Endodermal cell (in vitro differentiated cells): ENCODE results near the gene RETSAT. TPM values are rescaled to one million over a fixed set of nuclear protein-coding genes. Genes with fewer than 3 reads are reported as not detected.

Experiments used
- DNase-seq: peaks from one replicate; pipeline ENCODE4 v3.0.0-alpha.2; 2017
- H3K27ac ChIP-seq: 2 replicates; pipeline ENCODE4 v1.5.1; 2013; ENCODE audit warnings: mild to moderate bottlenecking, low read depth, low read length, moderate library complexity
- H3K27me3 ChIP-seq: 2 replicates; pipeline ENCODE4 v1.6.1; 2013; ENCODE audit warnings: mild to moderate bottlenecking, low read length, moderate library complexity; ENCODE audit not compliant: insufficient read depth, control insufficient read depth, poor library complexity, severe bottlenecking
- H3K36me3 ChIP-seq: 2 replicates; pipeline ENCODE4 v1.7.0; 2013; ENCODE audit warnings: mild to moderate bottlenecking, low read length, moderate library complexity; ENCODE audit not compliant: control insufficient read depth, insufficient read depth
- H3K4me1 ChIP-seq: one replicate; pipeline ENCODE4 v1.7.0; 2013; ENCODE audit warnings: low read length; ENCODE audit not compliant: control insufficient read depth, insufficient read depth
- H3K4me3 ChIP-seq: 2 replicates; pipeline ENCODE4 v1.5.1; 2013; ENCODE audit warnings: mild to moderate bottlenecking, low read length, moderate library complexity
- H3K9ac ChIP-seq: 2 replicates; pipeline ENCODE4 v1.6.1; 2013; ENCODE audit warnings: mild to moderate bottlenecking, low read length, moderate library complexity; ENCODE audit not compliant: poor library complexity, severe bottlenecking; ENCODE audit errors: extremely low read depth
- H3K9me3 ChIP-seq: 2 replicates; pipeline ENCODE4 v1.6.1; 2013; ENCODE audit warnings: mild to moderate bottlenecking, low read length, moderate library complexity; ENCODE audit not compliant: control insufficient read depth
- H3K27ac Mint-ChIP-seq: 2 replicates; pipeline ENCODE4 v1.8.0; 2020; ENCODE audit warnings: mixed read lengths
- H3K27me3 Mint-ChIP-seq: 2 replicates; pipeline ENCODE4 v1.8.0; 2021; ENCODE audit warnings: mild to moderate bottlenecking, mixed read lengths; ENCODE audit not compliant: insufficient read depth
- H3K36me3 Mint-ChIP-seq: 2 replicates; pipeline ENCODE4 v1.8.0; 2020; ENCODE audit warnings: low read depth, mixed read lengths
- H3K4me1 Mint-ChIP-seq: 2 replicates; pipeline ENCODE4 v1.8.0; 2020; ENCODE audit warnings: mixed read lengths
- H3K4me3 Mint-ChIP-seq: 2 replicates; pipeline ENCODE4 v1.8.0; 2020; ENCODE audit warnings: mild to moderate bottlenecking, moderate library complexity, mixed read lengths
- H3K9me3 Mint-ChIP-seq: 2 replicates; pipeline ENCODE4 v1.8.0; 2020; ENCODE audit warnings: mild to moderate bottlenecking, mixed read lengths
- CTCF ChIP-seq: fragments of 200-600 bp; sonication (generic); conservative IDR thresholded peaks from 2 replicates; pipeline ENCODE4 v1.5.0; 2021; ENCODE audit warnings: antibody characterized with exemption, mild to moderate bottlenecking
- WGBS, 2 experiments: methylation state at CpG; one replicate each; pipeline versions ENCODE4 v1.1.5 to v1.1.7; 2013; ENCODE audit warnings: missing lambda C conversion rate in 2 of 2, mixed read lengths in 1 of 2; ENCODE audit not compliant: insufficient coverage in 1 of 2, insufficient read length in 1 of 2; 5-methylcytosine and 5-hydroxymethylcytosine counted together
- long read RNA-seq, 4 experiments: library from polyadenylated mRNA in 2 of 4; library from RNA in 1 of 4; library from capped mRNA in 1 of 4; stranded (forward) in 3 of 4; unstranded in 1 of 4; transcript quantifications; one replicate each; pipeline ENCODE4 v2.0.0, GENCODE V29; 2020 to 2021; ENCODE audit warnings: inconsistent platforms in 1 of 4
- polyA plus RNA-seq, 2 experiments: library from polyadenylated mRNA; stranded (reverse); fragments of 50-300 nt; gene quantifications; one replicate each; pipeline ENCODE4 v1.2.3, GENCODE V29; 2013
- total RNA-seq, 2 donors: library from RNA; stranded (reverse); fragmentation: NEBNext Ultra II Directional in 1 of 2; extraction: Animal tissue kit (Norgen Biotek cat#: 25700) in 1 of 2; gene quantifications; 2 replicates in 1 of 2; 3 replicates in 1 of 2; pipeline ENCODE4 v1.2.1, GENCODE V29; 2021

Gene RETSAT
- 10 to 100 TPM; 12.7 to 19.7 TPM for total RNA-seq
- 11.9 TPM for polyA plus RNA-seq (2013, experiment 1 of 2)
- polyA plus RNA-seq (2013, experiment 2 of 2) = 12.8 TPM
- long read RNA-seq, experiment 1, partial matches to known transcripts = 2 of 5 reads
- long read RNA-seq, experiment 1, other reads (novel, unspliced or antisense) = 1 of 5 reads
- long read RNA-seq, experiment 2, transcript RETSAT-201 (11 exons, 3,100 nt) = major isoform, 10 of 20 reads
- long read RNA-seq, experiment 2, partial matches to known transcripts = 5 of 20 reads
- long read RNA-seq, experiment 2, other reads (novel, unspliced or antisense) = 5 of 20 reads
- long read RNA-seq, experiment 3, transcript RETSAT-201 (11 exons, 3,100 nt) = major isoform, 14 of 19 reads
- long read RNA-seq, experiment 3, partial matches to known transcripts = 5 of 19 reads
- long read RNA-seq, experiment 3, other reads (novel, unspliced or antisense) = 0 of 19 reads
- long read RNA-seq, experiment 4, partial matches to known transcripts = 3 of 5 reads
- long read RNA-seq, experiment 4, other reads (novel, unspliced or antisense) = 1 of 5 reads

- H3K27ac Mint-ChIP-seq = peak within 1 kb of the TSS; percentile 96
- no peak for TF ChIP-seq CTCF
- peaks cover 8% of the 10 kb centered on the region for H3K4me1 ChIP-seq
- DNase-seq = peak; percentile 99
- H3K36me3 ChIP-seq = peaks cover 36% of the 10 kb centered on the region
- no peak within 1 kb of the TSS for H3K27ac ChIP-seq
- H3K4me3 Mint-ChIP-seq = peak within 1 kb of the TSS; percentile 90
- no peaks in the 10 kb centered on the region for H3K27me3 ChIP-seq
- peaks cover 17% of the 10 kb centered on the region for H3K36me3 Mint-ChIP-seq
- H3K4me1 Mint-ChIP-seq = peaks cover 21% of the 10 kb centered on the region
- no peaks in the 10 kb centered on the region for H3K9me3 Mint-ChIP-seq
- H3K9ac ChIP-seq = peak within 1 kb of the TSS; percentile 69
- H3K4me3 ChIP-seq = peak within 1 kb of the TSS; percentile 92
- no peaks in the 10 kb centered on the region for H3K9me3 ChIP-seq
- 3 to 5% methylated on average over 31 to 42 of the region's 42 CpGs for WGBS, 2 experiments
- peaks cover 2% of the 10 kb centered on the region for H3K27me3 Mint-ChIP-seq
Measured at GRCh38 chr2:85354286-85355072, at the start of gene RETSAT, which contains the start of gene ELMOD3. Gene RETSAT (minus strand): TSS chr2:85354528. CDS start chr2:85354507, 21 bp downstream. Gene ELMOD3 (plus strand): TSS chr2:85354769. CDS start chr2:85357199, 2,430 bp downstream.

- Histone ChIP-seq H3K27me3 (no peaks in the 10 kb centered on the region), H3K27ac (no peak overlapping the region), H3K36me3 (peaks cover 3% of the 10 kb centered on the region), H3K9ac (no peak overlapping the region), H3K4me1 (no peaks in the 10 kb centered on the region), H3K9me3 (peaks cover 13% of the 10 kb centered on the region), H3K4me3 (no peak overlapping the region)
- 92 to 98% methylated on average over 6 to 8 of the region's 8 CpGs for WGBS, 2 experiments
- no peak overlapping the region for H3K27ac Mint-ChIP-seq
- H3K36me3 Mint-ChIP-seq = peaks cover 42% of the 10 kb centered on the region
- TF ChIP-seq CTCF = no peak
- H3K4me1 Mint-ChIP-seq = peaks cover 6% of the 10 kb centered on the region
- H3K4me3 Mint-ChIP-seq = no peak overlapping the region
- DNase-seq = no peak
- peaks cover 10% of the 10 kb centered on the region for H3K9me3 Mint-ChIP-seq
- H3K27me3 Mint-ChIP-seq = no peaks in the 10 kb centered on the region
Measured at GRCh38 chr2:85401844-85402243, 47.5 kb upstream of the RETSAT start.

GRCh38 chr2:85401464-85401805 is 47.1 kb upstream of the RETSAT start:
- TF ChIP-seq CTCF = no peak

More at GRCh38 chr2:85401464-85401805, 47.1 kb upstream of the RETSAT start:
- H3K36me3 Mint-ChIP-seq = peaks cover 46% of the 10 kb centered on the region
- WGBS, 2 experiments = 93 to 100% methylated on average over 4 to 7 of the region's 7 CpGs
- peaks cover 10% of the 10 kb centered on the region for H3K9me3 Mint-ChIP-seq
- Histone ChIP-seq H3K27ac (no peak overlapping the region), H3K4me3 (no peak overlapping the region), H3K9ac (no peak overlapping the region), H3K4me1 (no peaks in the 10 kb centered on the region), H3K9me3 (peaks cover 13% of the 10 kb centered on the region), H3K36me3 (peaks cover 3% of the 10 kb centered on the region), H3K27me3 (no peaks in the 10 kb centered on the region)
- H3K27ac Mint-ChIP-seq = no peak overlapping the region
- H3K27me3 Mint-ChIP-seq = no peaks in the 10 kb centered on the region
- peaks cover 6% of the 10 kb centered on the region for H3K4me1 Mint-ChIP-seq
- H3K4me3 Mint-ChIP-seq = no peak overlapping the region
- DNase-seq = no peak
